Stomach (tissue), 4 donors: ENCODE measurements around the gene RIPOR3.

ENCODE experiments used
- CTCF ChIP-seq, 7 experiments: fragments of 450-650 bp in 4 of 7; fragments of 200-600 bp in 3 of 7; sonication (generic) in 3 of 7; IDR thresholded peaks; one replicate each; pipeline ENCODE4 v1.5.1; 2016 to 2019; ENCODE audit warnings: antibody characterized with exemption in 7 of 7, control low read depth in 2 of 7, mild to moderate bottlenecking in 1 of 7
- EP300 ChIP-seq: sonication (generic); formaldehyde crosslinking; IDR thresholded peaks from one replicate; pipeline ENCODE4 v1.6.1; 2017; ENCODE audit warnings: antibody characterized with exemption
- POLR2A ChIP-seq, 4 donors: fragments of 450-650 bp; IDR thresholded peaks; one replicate each; pipeline ENCODE4 v1.6.1; 2016; ENCODE audit warnings: antibody characterized with exemption in 4 of 4, control low read depth in 2 of 4, mild to moderate bottlenecking in 1 of 4, moderate library complexity in 1 of 4
- POLR2AphosphoS5 ChIP-seq, 3 donors: sonication (generic); formaldehyde crosslinking; IDR thresholded peaks; one replicate each; pipeline ENCODE4 v1.6.1; 2016; ENCODE audit warnings: antibody characterized with exemption in 3 of 3

- TF ChIP-seq CTCF (IDR thresholded peaks at IDR 0.05) (no peak), POLR2A (IDR thresholded peaks at IDR 0.05) (no peak), POLR2AphosphoS5 (IDR thresholded peaks at IDR 0.05) (no peak), EP300 (no peak)
Measured at GRCh38 chr20:50551288-50551687, 140.1 kb downstream of the RIPOR3 start.
